KMS-11 (cell line): ENCODE measurements around the gene ARG1.
A peak's percentile ranks its signal among the peaks of the same experiment; 100 is the strongest.

Experiments used
- H2AFZ ChIP-seq: fragments of 200-600 bp; sonication (generic); 2 replicates; pipeline ENCODE4 v1.6.1; 2016; ENCODE audit warnings: antibody characterized with exemption, mixed run types, low read depth
- H3K27ac ChIP-seq: fragments of 200-600 bp; sonication (generic); 2 replicates; pipeline ENCODE4 v1.6.1; 2016; ENCODE audit warnings: mild to moderate bottlenecking, mixed run types
- H3K27me3 ChIP-seq: fragments of 200-600 bp; sonication (generic); 2 replicates; pipeline ENCODE4 v1.6.1; 2017; ENCODE audit warnings: mild to moderate bottlenecking, low read depth, mixed run types, moderate library complexity; ENCODE audit not compliant: insufficient read depth
- H3K36me3 ChIP-seq: fragments of 200-600 bp; sonication (generic); 2 replicates; pipeline ENCODE4 v1.6.1; 2017; ENCODE audit warnings: mild to moderate bottlenecking, mixed run types; ENCODE audit not compliant: insufficient read depth
- H3K4me1 ChIP-seq: fragments of 200-600 bp; sonication (generic); 2 replicates; pipeline ENCODE4 v1.6.1; 2016; ENCODE audit warnings: mild to moderate bottlenecking, low read depth, mixed run types; ENCODE audit not compliant: poor library complexity, severe bottlenecking
- H3K4me2 ChIP-seq: fragments of 200-600 bp; sonication (generic); 2 replicates; pipeline ENCODE4 v1.7.0; 2016; ENCODE audit warnings: mild to moderate bottlenecking, mixed run types
- H3K4me3 ChIP-seq: fragments of 200-600 bp; sonication (generic); IDR thresholded peaks from 2 replicates; pipeline ENCODE4 v1.6.1; 2017; ENCODE audit warnings: low read depth, low read length, mixed read lengths; ENCODE audit not compliant: insufficient read depth
- H3K79me2 ChIP-seq: fragments of 200-600 bp; sonication (generic); 2 replicates; pipeline ENCODE4 v1.6.1; 2016; ENCODE audit warnings: low read depth, mixed run types; ENCODE audit not compliant: insufficient read depth
- H3K9ac ChIP-seq: fragments of 200-600 bp; sonication (generic); 2 replicates; pipeline ENCODE4 v1.6.1; 2016; ENCODE audit warnings: mild to moderate bottlenecking, mixed run types
- H4K20me1 ChIP-seq: fragments of 200-600 bp; sonication (generic); 2 replicates; pipeline ENCODE4 v1.6.1; 2016; ENCODE audit warnings: mild to moderate bottlenecking, mixed run types; ENCODE audit not compliant: insufficient read depth
- CTCF ChIP-seq: fragments of 200-600 bp; sonication (generic); conservative IDR thresholded peaks from 2 replicates; pipeline ENCODE4 v1.6.1; 2017; ENCODE audit warnings: low read depth, mild to moderate bottlenecking, antibody characterized with exemption, low read length, moderate library complexity, mixed read lengths

The ARG1 gene

GRCh38 chr6:131594074-131594473 lies 21.0 kb downstream of the ARG1 start:
- Histone ChIP-seq H3K9ac (no peak overlapping the region), H3K27ac (no peak overlapping the region), H4K20me1 (no peaks in the 10 kb centered on the region), H3K4me1 (no peaks in the 10 kb centered on the region), H3K4me3 (no peak overlapping the region), H3K79me2 (no peaks in the 10 kb centered on the region), H3K27me3 (no peaks in the 10 kb centered on the region), H3K36me3 (peaks cover 6% of the 10 kb centered on the region; the same call in 1 of the 2 replicates), H3K4me2 (no peak overlapping the region), H2AFZ (no peak overlapping the region)
- TF ChIP-seq CTCF: no peak

- TF ChIP-seq CTCF: peak; percentile 37; the same call in 1 of the 2 replicates
- Histone ChIP-seq H2AFZ (no peak overlapping the region), H3K27me3 (no peaks in the 10 kb centered on the region), H3K36me3 (0 out of 2 replicates have a peak, but pooled peaks cover 5% of the 10 kb centered on the region), H3K4me3 (no peak overlapping the region), H3K79me2 (no peaks in the 10 kb centered on the region), H4K20me1 (no peaks in the 10 kb centered on the region), H3K9ac (no peak overlapping the region), H3K4me1 (no peaks in the 10 kb centered on the region), H3K27ac (no peak overlapping the region), H3K4me2 (no peak overlapping the region)
Observed at GRCh38 chr6:131597446-131597845, 24.4 kb downstream of the ARG1 start.

- H3K36me3 ChIP-seq: 0 out of 2 replicates have a peak, but pooled peaks cover 5% of the 10 kb centered on the region
- H3K27ac ChIP-seq: no peak overlapping the region
- no peaks in the 10 kb centered on the region for H3K27me3 ChIP-seq
Observed at GRCh38 chr6:131600716-131601115, 27.7 kb downstream of the ARG1 start.

GRCh38 chr6:131602781-131603312 lies 29.8 kb downstream of the ARG1 start:
- H3K4me1 ChIP-seq: no peaks in the 10 kb centered on the region
- 0 out of 2 replicates have a peak, but pooled peaks cover 3% of the 10 kb centered on the region for H3K36me3 ChIP-seq
- no peaks in the 10 kb centered on the region for H4K20me1 ChIP-seq
- no peak overlapping the region for H3K27ac ChIP-seq
- no peaks in the 10 kb centered on the region for H3K79me2 ChIP-seq
- no peak overlapping the region for H3K4me3 ChIP-seq
- no peak overlapping the region for H2AFZ ChIP-seq
- no peak overlapping the region for H3K4me2 ChIP-seq
- no peak for TF ChIP-seq CTCF
- H3K27me3 ChIP-seq: no peaks in the 10 kb centered on the region
- H3K9ac ChIP-seq: no peak overlapping the region

More at GRCh38 chr6:131600716-131601115, 27.7 kb downstream of the ARG1 start:
- Histone ChIP-seq H3K4me1 (no peaks in the 10 kb centered on the region), H3K4me2 (no peak overlapping the region), H4K20me1 (no peaks in the 10 kb centered on the region), H3K4me3 (no peak overlapping the region), H3K79me2 (no peaks in the 10 kb centered on the region), H3K9ac (no peak overlapping the region), H2AFZ (no peak overlapping the region)
- no peak for TF ChIP-seq CTCF
